Measurements from ENCODE around the gene KCTD12. TPM values are rescaled to one million over a fixed set of nuclear protein-coding genes. Genes with fewer than 3 reads are reported as not detected.

KCTD12 gene
- polyA plus RNA-seq, 3 donors, result 30.9 to 67.1 (median 31.2) TPM

- H3K4me3 Mint-ChIP-seq, result no peak overlapping the region
- Histone ChIP-seq H3K79me2 (ENCODE audit: insufficient read depth, low read length) (no peaks in the 10 kb centered on the region), H3K4me3 (replicated peaks in 1 of 3; ENCODE audit: low read depth in 2 of 3, low read length in 3 of 3) (no peak overlapping the region), H3K9me3 (replicated peaks in 1 of 2; ENCODE audit: control insufficient read depth in 1 of 2, insufficient read depth in 1 of 2, low read length in 2 of 2) (no peaks in the 10 kb centered on the region), H3K36me3 (replicated peaks in 1 of 2; ENCODE audit: control insufficient read depth in 1 of 2, insufficient read depth in 2 of 2, low read length in 2 of 2) (no peaks in the 10 kb centered on the region), H2AFZ (ENCODE audit: insufficient read depth, low read depth, low read length, poor library complexity, severe bottlenecking) (no peak overlapping the region), H3K27ac (ENCODE audit: low read depth in 1 of 2, low read length in 2 of 2) (no peak overlapping the region), H3K4me1 (ENCODE audit: control insufficient read depth in 1 of 2, insufficient read depth in 2 of 2, low read length in 2 of 2) (peaks cover 6 to 11% of the 10 kb centered on the region in 2 donors), H3K4me2 (replicated peaks; ENCODE audit: extremely low read depth, low read length, poor library complexity, severe bottlenecking) (no peak overlapping the region), H3K9ac (ENCODE audit: insufficient read depth, low read length, poor library complexity, severe bottlenecking) (no peak overlapping the region), H3K27me3 (ENCODE audit: control insufficient read depth in 2 of 2, insufficient read depth in 2 of 2, low read length in 2 of 2) (no peaks in the 10 kb centered on the region), H4K20me1 (ENCODE audit: insufficient read depth, low read length) (no peaks in the 10 kb centered on the region)
- no peak for TF ChIP-seq CTCF (IDR thresholded peaks at IDR 0.05)
- H3K27me3 Mint-ChIP-seq (ENCODE audit: low read depth in 3 of 3), result no peaks in the 10 kb centered on the region
- no peak overlapping the region for H3K27ac Mint-ChIP-seq
- intact Hi-C loops (cut with micrococcal nuclease), result loop anchor here in 1 of 2 donors (5.0 kb wide), 1 partner anchor 33 kb away; the partner anchor contains the start of gene KCTD12
- no CpG with 5 or more reads among the region's 4 CpGs for WGBS (ENCODE audit: insufficient coverage)
- peaks cover 0 to 7% (median 4%) of the 10 kb centered on the region in 7 donors for H3K9me3 Mint-ChIP-seq
- peaks cover 22% of the 10 kb centered on the region for H3K4me1 Mint-ChIP-seq
- DNase-seq, result no peak
- no peaks in the 10 kb centered on the region for H3K36me3 Mint-ChIP-seq
These were observed 32.1 kb downstream of the KCTD12 start for GRCh38 chr13:76853921-76854608.

- H3K4me3 ChIP-seq (replicated peaks in 1 of 3; ENCODE audit: low read depth in 2 of 3, low read length in 3 of 3), result no peak overlapping the region
- no peaks in the 10 kb centered on the region for H3K27me3 Mint-ChIP-seq (ENCODE audit: low read depth in 3 of 3)
- no peak overlapping the region for H3K27ac ChIP-seq (ENCODE audit: low read depth in 1 of 2, low read length in 2 of 2)
- peaks cover 27% of the 10 kb centered on the region for H3K4me1 Mint-ChIP-seq
- no peaks in the 10 kb centered on the region for H3K27me3 ChIP-seq (ENCODE audit: control insufficient read depth in 2 of 2, insufficient read depth in 2 of 2, low read length in 2 of 2)
- intact Hi-C loops (cut with micrococcal nuclease), result loop anchor here in 1 of 2 donors (5.0 kb wide), 1 partner anchor 34 kb away; the partner anchor contains the start of gene KCTD12
- peak overlapping the region in 1 of 7 donors; percentile 13 for H3K27ac Mint-ChIP-seq
- no peak overlapping the region for H3K9ac ChIP-seq (ENCODE audit: insufficient read depth, low read length, poor library complexity, severe bottlenecking)
- H3K79me2 ChIP-seq (ENCODE audit: insufficient read depth, low read length), result no peaks in the 10 kb centered on the region
- WGBS (ENCODE audit: insufficient coverage), result 83% methylated on average over 1 of the region's 1 CpG
- H3K4me3 Mint-ChIP-seq, result no peak overlapping the region
- H3K4me1 ChIP-seq (ENCODE audit: control insufficient read depth in 1 of 2, insufficient read depth in 2 of 2, low read length in 2 of 2), result peaks cover 12 to 17% of the 10 kb centered on the region in 2 donors
- no peak for TF ChIP-seq CTCF (IDR thresholded peaks at IDR 0.05)
- H3K36me3 Mint-ChIP-seq, result no peaks in the 10 kb centered on the region
- no peak for DNase-seq
- H2AFZ ChIP-seq (ENCODE audit: insufficient read depth, low read depth, low read length, poor library complexity, severe bottlenecking), result no peak overlapping the region
- no peak overlapping the region for H3K4me2 ChIP-seq (replicated peaks; ENCODE audit: extremely low read depth, low read length, poor library complexity, severe bottlenecking)
- H3K9me3 ChIP-seq (replicated peaks in 1 of 2; ENCODE audit: control insufficient read depth in 1 of 2, insufficient read depth in 1 of 2, low read length in 2 of 2), result no peaks in the 10 kb centered on the region
- H3K9me3 Mint-ChIP-seq, result peaks cover 0 to 6% (median 4%) of the 10 kb centered on the region in 7 donors
- H3K36me3 ChIP-seq (replicated peaks in 1 of 2; ENCODE audit: control insufficient read depth in 1 of 2, insufficient read depth in 2 of 2, low read length in 2 of 2), result no peaks in the 10 kb centered on the region
- no peaks in the 10 kb centered on the region for H4K20me1 ChIP-seq (ENCODE audit: insufficient read depth, low read length)
These were observed 32.7 kb downstream of the KCTD12 start for GRCh38 chr13:76853481-76853880.
